ENCODE measurements around the gene FSTL1. TPM values are rescaled to one million over a fixed set of nuclear protein-coding genes. Genes with fewer than 3 reads are reported as not detected.

FSTL1 gene, protein sequence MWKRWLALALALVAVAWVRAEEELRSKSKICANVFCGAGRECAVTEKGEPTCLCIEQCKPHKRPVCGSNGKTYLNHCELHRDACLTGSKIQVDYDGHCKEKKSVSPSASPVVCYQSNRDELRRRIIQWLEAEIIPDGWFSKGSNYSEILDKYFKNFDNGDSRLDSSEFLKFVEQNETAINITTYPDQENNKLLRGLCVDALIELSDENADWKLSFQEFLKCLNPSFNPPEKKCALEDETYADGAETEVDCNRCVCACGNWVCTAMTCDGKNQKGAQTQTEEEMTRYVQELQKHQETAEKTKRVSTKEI
- total RNA-seq (under 1 TPM in 1 of 2 experiments, not detected in 1; 0.47 TPM), polyA plus RNA-seq (not detected)

GRCh38 chr3:120450600-120451271 is at the start of gene FSTL1:
FSTL1 (minus strand) TSS chr3:120450992; CDS start chr3:120450746, 246 bp downstream.
- Mint-ChIP-seq H3K9me3 (peaks cover 0 to 4% (median 0%) of the 10 kb centered on the region in 8 donors), H3K36me3 (peaks cover 0 to 8% of the 10 kb centered on the region in 2 donors), H3K27me3 (peaks cover 37 to 44% of the 10 kb centered on the region in 2 donors), H3K27ac (no peak within 1 kb of the TSS), H3K4me3 (peak within 1 kb of the TSS; percentile 63 to 85 (median 74)), H3K4me1 (peaks cover 5 to 19% (median 12%) of the 10 kb centered on the region in 4 donors)
- intact Hi-C loops (cut with micrococcal nuclease): no loop called here
- peaks cover 12% of the 10 kb centered on the region for H3K27me3 ChIP-seq (ENCODE audit: insufficient read depth, low read length)
- H3K4me1 ChIP-seq (ENCODE audit: insufficient read depth, low read length): peaks cover 4% of the 10 kb centered on the region
- H3K36me3 ChIP-seq (ENCODE audit: insufficient read depth, low read length): no peaks in the 10 kb centered on the region
- H3K27ac ChIP-seq (ENCODE audit: low read depth, low read length): no peak within 1 kb of the TSS
- no peaks in the 10 kb centered on the region for H3K9me3 ChIP-seq (ENCODE audit: control insufficient read depth in 1 of 2, low read length in 2 of 2)
- POLR2A ChIA-PET (ENCODE audit: partially characterized antibody): no interaction called here
- H3K4me3 ChIP-seq (ENCODE audit: low read length in 2 of 2): no peak within 1 kb of the TSS
- CTCF ChIA-PET (ENCODE audit: partially characterized antibody): no interaction called here
- DNase-seq: no peak

- Mint-ChIP-seq H3K27me3 (peaks cover 4 to 6% of the 10 kb centered on the region in 2 donors), H3K27ac (no peak overlapping the region), H3K9me3 (peaks cover 0 to 25% (median 14%) of the 10 kb centered on the region in 8 donors), H3K36me3 (no peaks in the 10 kb centered on the region), H3K4me1 (no peaks in the 10 kb centered on the region), H3K4me3 (no peak overlapping the region)
- ChIA-PET CTCF (ENCODE audit: partially characterized antibody) (no interaction called here), POLR2A (ENCODE audit: partially characterized antibody) (no interaction called here)
- H3K27me3 ChIP-seq (ENCODE audit: insufficient read depth, low read length): no peaks in the 10 kb centered on the region
- intact Hi-C loops (cut with micrococcal nuclease): no loop called here
- H3K4me1 ChIP-seq (ENCODE audit: insufficient read depth, low read length): no peaks in the 10 kb centered on the region
- H3K36me3 ChIP-seq (ENCODE audit: insufficient read depth, low read length): no peaks in the 10 kb centered on the region
- H3K4me3 ChIP-seq (ENCODE audit: low read length in 2 of 2): no peak overlapping the region
- DNase-seq: no peak
- H3K9me3 ChIP-seq (ENCODE audit: control insufficient read depth in 1 of 2, low read length in 2 of 2): peaks cover 0 to 4% of the 10 kb centered on the region in 2 donors
- no peak overlapping the region for H3K27ac ChIP-seq (ENCODE audit: low read depth, low read length)
Measured at GRCh38 chr3:120498556-120499346, 48.0 kb upstream of the FSTL1 start.

DNA sequence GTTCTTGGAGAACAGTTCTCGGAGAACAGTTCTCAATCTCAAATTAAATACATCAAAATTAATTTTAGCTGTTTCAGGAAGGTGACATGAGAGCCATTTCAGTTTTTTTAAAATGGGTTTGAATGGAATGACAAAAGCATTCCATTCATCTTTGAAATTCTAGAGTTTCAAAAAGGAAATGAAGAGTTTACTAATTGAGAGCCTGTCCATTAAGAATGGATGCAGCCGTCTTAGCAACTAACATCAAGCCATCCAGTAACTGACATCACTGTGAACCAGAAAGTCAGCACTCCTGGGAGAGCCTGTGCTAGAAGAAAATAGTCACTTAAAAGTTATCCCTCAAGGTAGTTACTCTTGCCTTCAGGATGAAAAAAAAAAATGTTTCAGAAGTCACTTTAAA is 47.0 kb upstream of the FSTL1 start:
- no peak overlapping the region for H3K27ac ChIP-seq (ENCODE audit: low read depth, low read length)
- Mint-ChIP-seq H3K36me3 (no peaks in the 10 kb centered on the region), H3K4me1 (no peaks in the 10 kb centered on the region), H3K9me3 (peaks cover 0 to 31% (median 15%) of the 10 kb centered on the region in 8 donors), H3K4me3 (no peak overlapping the region), H3K27me3 (peaks cover 4 to 7% of the 10 kb centered on the region in 2 donors), H3K27ac (no peak overlapping the region)
- no peaks in the 10 kb centered on the region for H3K36me3 ChIP-seq (ENCODE audit: insufficient read depth, low read length)
- no peak overlapping the region for H3K4me3 ChIP-seq (ENCODE audit: low read length in 2 of 2)
- CTCF ChIA-PET (ENCODE audit: partially characterized antibody): no interaction called here
- no peak for DNase-seq
- peaks cover 0 to 4% of the 10 kb centered on the region in 2 donors for H3K9me3 ChIP-seq (ENCODE audit: control insufficient read depth in 1 of 2, low read length in 2 of 2)
- no peaks in the 10 kb centered on the region for H3K4me1 ChIP-seq (ENCODE audit: insufficient read depth, low read length)
- intact Hi-C loops (cut with micrococcal nuclease): no loop called here
- no peaks in the 10 kb centered on the region for H3K27me3 ChIP-seq (ENCODE audit: insufficient read depth, low read length)
- POLR2A ChIA-PET (ENCODE audit: partially characterized antibody): no interaction called here

DNA sequence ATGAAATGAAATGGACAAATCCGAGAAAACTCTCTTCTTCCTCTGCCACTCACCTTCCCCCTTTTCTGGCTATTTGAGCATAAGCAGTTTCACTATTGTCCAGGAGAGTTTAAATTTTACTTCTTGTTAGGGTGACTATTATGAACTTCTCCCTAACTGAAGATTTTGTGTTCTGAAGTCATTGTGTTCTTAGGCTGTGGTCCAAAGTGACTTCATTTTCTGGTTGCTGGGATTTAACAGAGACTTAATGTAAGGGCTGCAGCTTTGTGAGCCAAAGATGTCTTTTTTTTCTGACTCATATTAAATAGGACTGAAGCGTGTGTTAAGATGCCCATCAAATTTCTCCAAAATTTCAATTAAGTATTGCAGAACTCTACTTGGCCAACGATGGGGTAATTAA is 46.5 kb upstream of the FSTL1 start:
- H3K4me3 ChIP-seq (ENCODE audit: low read length in 2 of 2): no peak overlapping the region
- no peak overlapping the region for H3K4me3 Mint-ChIP-seq
- peaks cover 0 to 4% of the 10 kb centered on the region in 2 donors for H3K9me3 ChIP-seq (ENCODE audit: control insufficient read depth in 1 of 2, low read length in 2 of 2)
- no peak overlapping the region for H3K27ac ChIP-seq (ENCODE audit: low read depth, low read length)
- H3K36me3 ChIP-seq (ENCODE audit: insufficient read depth, low read length): no peaks in the 10 kb centered on the region
- POLR2A ChIA-PET (ENCODE audit: partially characterized antibody): no interaction called here
- intact Hi-C loops (cut with micrococcal nuclease): no loop called here
- peaks cover 7% of the 10 kb centered on the region in 2 donors for H3K27me3 Mint-ChIP-seq
- DNase-seq: no peak
- H3K27me3 ChIP-seq (ENCODE audit: insufficient read depth, low read length): peaks cover 3% of the 10 kb centered on the region
- H3K4me1 ChIP-seq (ENCODE audit: insufficient read depth, low read length): no peaks in the 10 kb centered on the region
- H3K36me3 Mint-ChIP-seq: no peaks in the 10 kb centered on the region
- no peak overlapping the region for H3K27ac Mint-ChIP-seq
- H3K9me3 Mint-ChIP-seq: peaks cover 0 to 31% (median 15%) of the 10 kb centered on the region in 8 donors
- no peaks in the 10 kb centered on the region for H3K4me1 Mint-ChIP-seq
- CTCF ChIA-PET (ENCODE audit: partially characterized antibody): no interaction called here

- Mint-ChIP-seq H3K36me3 (no peaks in the 10 kb centered on the region), H3K27ac (no peak overlapping the region), H3K27me3 (peaks cover 10 to 12% of the 10 kb centered on the region in 2 donors), H3K4me3 (no peak overlapping the region), H3K9me3 (peaks cover 0 to 31% (median 16%) of the 10 kb centered on the region in 8 donors), H3K4me1 (no peaks in the 10 kb centered on the region)
- peaks cover 5% of the 10 kb centered on the region for H3K27me3 ChIP-seq (ENCODE audit: insufficient read depth, low read length)
- no peaks in the 10 kb centered on the region for H3K4me1 ChIP-seq (ENCODE audit: insufficient read depth, low read length)
- H3K9me3 ChIP-seq (ENCODE audit: control insufficient read depth in 1 of 2, low read length in 2 of 2): peaks cover 0 to 4% of the 10 kb centered on the region in 2 donors
- ChIA-PET POLR2A (ENCODE audit: partially characterized antibody) (no interaction called here), CTCF (ENCODE audit: partially characterized antibody) (no interaction called here)
- no peak overlapping the region for H3K27ac ChIP-seq (ENCODE audit: low read depth, low read length)
- H3K36me3 ChIP-seq (ENCODE audit: insufficient read depth, low read length): no peaks in the 10 kb centered on the region
- intact Hi-C loops (cut with micrococcal nuclease): no loop called here
- H3K4me3 ChIP-seq (ENCODE audit: low read length in 2 of 2): no peak overlapping the region
- DNase-seq: no peak
Measured at GRCh38 chr3:120496278-120497002, 45.6 kb upstream of the FSTL1 start.

- H3K27me3 ChIP-seq (ENCODE audit: insufficient read depth, low read length): peaks cover 5% of the 10 kb centered on the region
- Mint-ChIP-seq H3K4me1 (no peaks in the 10 kb centered on the region), H3K36me3 (no peaks in the 10 kb centered on the region), H3K27ac (no peak overlapping the region), H3K9me3 (peaks cover 0 to 31% (median 16%) of the 10 kb centered on the region in 8 donors), H3K27me3 (peaks cover 15 to 19% of the 10 kb centered on the region in 2 donors), H3K4me3 (no peak overlapping the region)
- DNase-seq: no peak
- no peak overlapping the region for H3K4me3 ChIP-seq (ENCODE audit: low read length in 2 of 2)
- CTCF ChIA-PET (ENCODE audit: partially characterized antibody): no interaction called here
- POLR2A ChIA-PET (ENCODE audit: partially characterized antibody): no interaction called here
- no peaks in the 10 kb centered on the region for H3K4me1 ChIP-seq (ENCODE audit: insufficient read depth, low read length)
- peaks cover 0 to 4% of the 10 kb centered on the region in 2 donors for H3K9me3 ChIP-seq (ENCODE audit: control insufficient read depth in 1 of 2, low read length in 2 of 2)
- no peak overlapping the region for H3K27ac ChIP-seq (ENCODE audit: low read depth, low read length)
- intact Hi-C loops (cut with micrococcal nuclease): no loop called here
- no peaks in the 10 kb centered on the region for H3K36me3 ChIP-seq (ENCODE audit: insufficient read depth, low read length)
Measured at GRCh38 chr3:120495809-120496208, 45.0 kb upstream of the FSTL1 start.
